Natural killer cell treated with Interleukin-12 subunit alpha and Interleukin-12 subunit beta and Interleukin-15 and Interleukin-18, amount 100 ng/mL, for 72 hours (primary cell): ENCODE results near the gene LRP1B. TPM values are rescaled to one million over a fixed set of nuclear protein-coding genes. Genes with fewer than 3 reads are reported as not detected.
"Not testable (repeated sequence)": the region's sequence is repeated elsewhere in the genome, so short reads cannot be mapped to it uniquely, and the experiment has no call there.

Experiments used
- ATAC-seq, 2 donors: fragments of 150-1000 bp; cut with Tn5 transposase in 1 of 2; sonication (Bioruptor Pico), chemical (Tn5 transposase) in 1 of 2; 2 replicates each; pipeline ENCODE4 v1.10.0; 2021
- DNase-seq: peaks from one replicate; pipeline ENCODE4 v3.0.0; 2022; ENCODE audit warnings: low spot score
- H3K27ac Mint-ChIP-seq, 2 donors: 1 replicate in 1 of 2; 2 replicates in 1 of 2; pipeline ENCODE4 v1.8.0; 2022; ENCODE audit warnings: mixed read lengths in 2 of 2, mild to moderate bottlenecking in 1 of 2, moderate library complexity in 1 of 2
- H3K27me3 Mint-ChIP-seq, 2 donors: 1 replicate in 1 of 2; 2 replicates in 1 of 2; pipeline ENCODE4 v1.8.0; 2022; ENCODE audit warnings: mixed read lengths in 2 of 2
- H3K36me3 Mint-ChIP-seq: one replicate; pipeline ENCODE4 v1.8.0; 2022; ENCODE audit warnings: mixed read lengths
- H3K4me1 Mint-ChIP-seq, 2 donors: 1 replicate in 1 of 2; 2 replicates in 1 of 2; pipeline ENCODE4 v1.8.0; 2022; ENCODE audit warnings: low read depth in 2 of 2, mixed read lengths in 2 of 2, mild to moderate bottlenecking in 1 of 2
- H3K4me3 Mint-ChIP-seq: one replicate; pipeline ENCODE4 v1.8.0; 2022; ENCODE audit warnings: mixed read lengths
- H3K9me3 Mint-ChIP-seq: 2 replicates; pipeline ENCODE4 v1.8.0; 2022; ENCODE audit warnings: mixed read lengths
- total RNA-seq, 2 donors: library from RNA; stranded (reverse); gene quantifications; one replicate each; pipeline ENCODE4 v1.2.3, GENCODE V29; 2022

The LRP1B gene
- total RNA-seq, 2 donors from 2014 or later = not detected

- Mint-ChIP-seq H3K27ac (no peak overlapping the region), H3K36me3 (no peaks in the 10 kb centered on the region), H3K9me3 (peaks cover 20% of the 10 kb centered on the region), H3K27me3 (no peaks in the 10 kb centered on the region), H3K4me3 (no peak overlapping the region), H3K4me1 (no peaks in the 10 kb centered on the region)
- ATAC-seq = no peak
- DNase-seq = no peak
Measured at GRCh38 chr2:140683658-140684057, 1447.2 kb downstream of the LRP1B start.

GRCh38 chr2:140680862-140681261, 1450.0 kb downstream of the LRP1B start:
- Mint-ChIP-seq H3K27ac (no peak overlapping the region), H3K27me3 (no peaks in the 10 kb centered on the region), H3K9me3 (peaks cover 7% of the 10 kb centered on the region), H3K4me3 (no peak overlapping the region), H3K36me3 (no peaks in the 10 kb centered on the region), H3K4me1 (no peaks in the 10 kb centered on the region)
- ATAC-seq (no peak), DNase-seq (no peak)

GRCh38 chr2:140679752-140680151, 1451.1 kb downstream of the LRP1B start:
- DNase-seq (no peak), ATAC-seq (no peak)
- Mint-ChIP-seq H3K4me3 (no peak overlapping the region), H3K27ac (no peak overlapping the region), H3K4me1 (no peaks in the 10 kb centered on the region), H3K9me3 (peaks cover 9% of the 10 kb centered on the region), H3K27me3 (no peaks in the 10 kb centered on the region), H3K36me3 (no peaks in the 10 kb centered on the region)

GRCh38 chr2:140669911-140670310, 1460.9 kb downstream of the LRP1B start:
- H3K36me3 Mint-ChIP-seq = peaks cover 10% of the 10 kb centered on the region
- ATAC-seq (no peak), DNase-seq (no peak)
- peaks cover 16% of the 10 kb centered on the region for H3K9me3 Mint-ChIP-seq
- no peaks in the 10 kb centered on the region for H3K27me3 Mint-ChIP-seq
- no peak overlapping the region for H3K4me3 Mint-ChIP-seq
- no peaks in the 10 kb centered on the region for H3K4me1 Mint-ChIP-seq
- H3K27ac Mint-ChIP-seq = no peak overlapping the region

- Mint-ChIP-seq H3K9me3 (peaks cover 11% of the 10 kb centered on the region), H3K4me3 (no peak overlapping the region), H3K36me3 (peaks cover 4% of the 10 kb centered on the region), H3K4me1 (no peaks in the 10 kb centered on the region), H3K27me3 (no peaks in the 10 kb centered on the region), H3K27ac (no peak overlapping the region)
- ATAC-seq (no peak), DNase-seq (no peak)
Measured at GRCh38 chr2:140667203-140667602, 1463.6 kb downstream of the LRP1B start.

GRCh38 chr2:140662504-140662903, 1468.3 kb downstream of the LRP1B start:
- H3K9me3 Mint-ChIP-seq = peaks cover 6% of the 10 kb centered on the region
- peaks cover 4% of the 10 kb centered on the region for H3K36me3 Mint-ChIP-seq
- H3K27me3 Mint-ChIP-seq = no peaks in the 10 kb centered on the region
- ATAC-seq (no peak), DNase-seq (no peak)
- no peaks in the 10 kb centered on the region for H3K4me1 Mint-ChIP-seq
- no peak overlapping the region for H3K27ac Mint-ChIP-seq
- no peak overlapping the region for H3K4me3 Mint-ChIP-seq

- peaks cover 4% of the 10 kb centered on the region for H3K36me3 Mint-ChIP-seq
- H3K9me3 Mint-ChIP-seq = peaks cover 6% of the 10 kb centered on the region
- no peak overlapping the region for H3K27ac Mint-ChIP-seq
- no peak overlapping the region for H3K4me3 Mint-ChIP-seq
- ATAC-seq (no peak), DNase-seq (no peak)
- no peaks in the 10 kb centered on the region for H3K27me3 Mint-ChIP-seq
- no peaks in the 10 kb centered on the region for H3K4me1 Mint-ChIP-seq
Measured at GRCh38 chr2:140658760-140659692, 1471.8 kb downstream of the LRP1B start.

- no peak overlapping the region for H3K4me3 Mint-ChIP-seq
- DNase-seq = no peak
- H3K9me3 Mint-ChIP-seq = peaks cover 7% of the 10 kb centered on the region
- H3K27ac Mint-ChIP-seq = no peak overlapping the region
- peaks cover 4% of the 10 kb centered on the region for H3K36me3 Mint-ChIP-seq
- no peak for ATAC-seq
- H3K27me3 Mint-ChIP-seq = no peaks in the 10 kb centered on the region
- no peaks in the 10 kb centered on the region for H3K4me1 Mint-ChIP-seq
Measured at GRCh38 chr2:140657657-140658056, 1473.2 kb downstream of the LRP1B start.

- Mint-ChIP-seq H3K36me3 (peaks cover 4% of the 10 kb centered on the region), H3K4me3 (no peak overlapping the region), H3K27ac (no peak overlapping the region), H3K4me1 (no peaks in the 10 kb centered on the region), H3K9me3 (peaks cover 10% of the 10 kb centered on the region), H3K27me3 (no peaks in the 10 kb centered on the region)
- ATAC-seq = no peak
- DNase-seq = no peak
Measured at GRCh38 chr2:140654565-140654964, 1476.3 kb downstream of the LRP1B start.

GRCh38 chr2:140650825-140651224, 1480.0 kb downstream of the LRP1B start:
- ATAC-seq = no peak
- Mint-ChIP-seq H3K9me3 (peaks cover 13% of the 10 kb centered on the region), H3K27me3 (no peaks in the 10 kb centered on the region), H3K36me3 (no peaks in the 10 kb centered on the region), H3K4me1 (no peaks in the 10 kb centered on the region), H3K27ac (no peak overlapping the region), H3K4me3 (no peak overlapping the region)
- no peak for DNase-seq

GRCh38 chr2:140650134-140650533, 1480.7 kb downstream of the LRP1B start:
- not testable (repeated sequence) for H3K36me3 Mint-ChIP-seq, DNase-seq, ATAC-seq, H3K4me1 Mint-ChIP-seq, H3K27me3 Mint-ChIP-seq, H3K4me3 Mint-ChIP-seq, H3K27ac Mint-ChIP-seq
- H3K9me3 Mint-ChIP-seq = peaks cover 13% of the 10 kb centered on the region

GRCh38 chr2:140648393-140648792, 1482.4 kb downstream of the LRP1B start:
- H3K4me3 Mint-ChIP-seq = no peak overlapping the region
- H3K27ac Mint-ChIP-seq = no peak overlapping the region
- DNase-seq (no peak), ATAC-seq (no peak)
- no peaks in the 10 kb centered on the region for H3K36me3 Mint-ChIP-seq
- H3K9me3 Mint-ChIP-seq = peaks cover 13% of the 10 kb centered on the region
- H3K27me3 Mint-ChIP-seq = no peaks in the 10 kb centered on the region
- no peaks in the 10 kb centered on the region for H3K4me1 Mint-ChIP-seq

- no peaks in the 10 kb centered on the region for H3K4me1 Mint-ChIP-seq
- H3K27ac Mint-ChIP-seq = no peak overlapping the region
- ATAC-seq = no peak
- no peaks in the 10 kb centered on the region for H3K36me3 Mint-ChIP-seq
- H3K9me3 Mint-ChIP-seq = peaks cover 10% of the 10 kb centered on the region
- no peak for DNase-seq
- H3K4me3 Mint-ChIP-seq = no peak overlapping the region
- H3K27me3 Mint-ChIP-seq = no peaks in the 10 kb centered on the region
Measured at GRCh38 chr2:140643761-140644187, 1487.0 kb downstream of the LRP1B start.

- ATAC-seq (no peak), DNase-seq (no peak)
- Mint-ChIP-seq H3K4me3 (no peak overlapping the region), H3K36me3 (no peaks in the 10 kb centered on the region), H3K9me3 (peaks cover 10% of the 10 kb centered on the region), H3K4me1 (no peaks in the 10 kb centered on the region), H3K27ac (no peak overlapping the region), H3K27me3 (no peaks in the 10 kb centered on the region)
Measured at GRCh38 chr2:140641163-140641562, 1489.7 kb downstream of the LRP1B start.
